ENCODE data around the gene GUCA1A. TPM values are rescaled to one million over a fixed set of nuclear protein-coding genes. Genes with fewer than 3 reads are reported as not detected.
A peak's percentile ranks its signal among the peaks of the same experiment; 100 is the strongest.
"Not testable (repeated sequence)": the region's sequence is repeated elsewhere in the genome, so short reads cannot be mapped to it uniquely, and the experiment has no call there.

GUCA1A gene
- total RNA-seq, 1 donor from 2014 or later = 2.2 TPM

DNA sequence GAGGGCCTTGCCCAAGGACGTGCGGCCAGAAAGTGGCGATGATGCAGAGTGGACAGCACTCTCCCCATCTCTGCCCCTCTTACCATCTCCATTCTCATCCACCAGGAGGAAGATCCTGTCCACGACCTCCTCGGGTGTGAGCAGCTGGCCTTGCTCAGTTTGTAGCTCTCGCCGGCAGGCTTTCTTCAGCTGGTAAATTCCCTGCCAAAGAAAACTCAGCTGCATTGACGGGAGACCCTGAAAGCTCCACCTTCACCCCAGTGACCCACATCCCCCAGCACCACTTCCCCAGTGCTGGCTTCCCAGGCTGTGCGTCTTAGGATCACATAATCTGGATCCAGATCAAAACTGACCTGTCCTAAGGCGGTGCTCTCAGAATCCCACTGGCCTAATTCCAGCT lies 12.4 kb downstream of the GUCA1A start:
- H3K4me3 ChIP-seq (ENCODE audit: low read depth, low read length) = no peak overlapping the region
- no peak for DNase-seq (ENCODE audit: low read depth)
- TF ChIP-seq, protein P1, sequence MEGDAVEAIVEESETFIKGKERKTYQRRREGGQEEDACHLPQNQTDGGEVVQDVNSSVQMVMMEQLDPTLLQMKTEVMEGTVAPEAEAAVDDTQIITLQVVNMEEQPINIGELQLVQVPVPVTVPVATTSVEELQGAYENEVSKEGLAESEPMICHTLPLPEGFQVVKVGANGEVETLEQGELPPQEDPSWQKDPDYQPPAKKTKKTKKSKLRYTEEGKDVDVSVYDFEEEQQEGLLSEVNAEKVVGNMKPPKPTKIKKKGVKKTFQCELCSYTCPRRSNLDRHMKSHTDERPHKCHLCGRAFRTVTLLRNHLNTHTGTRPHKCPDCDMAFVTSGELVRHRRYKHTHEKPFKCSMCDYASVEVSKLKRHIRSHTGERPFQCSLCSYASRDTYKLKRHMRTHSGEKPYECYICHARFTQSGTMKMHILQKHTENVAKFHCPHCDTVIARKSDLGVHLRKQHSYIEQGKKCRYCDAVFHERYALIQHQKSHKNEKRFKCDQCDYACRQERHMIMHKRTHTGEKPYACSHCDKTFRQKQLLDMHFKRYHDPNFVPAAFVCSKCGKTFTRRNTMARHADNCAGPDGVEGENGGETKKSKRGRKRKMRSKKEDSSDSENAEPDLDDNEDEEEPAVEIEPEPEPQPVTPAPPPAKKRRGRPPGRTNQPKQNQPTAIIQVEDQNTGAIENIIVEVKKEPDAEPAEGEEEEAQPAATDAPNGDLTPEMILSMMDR (conservative IDR thresholded peaks at IDR 0.05; ENCODE audit: low read depth, low read length) = no peak

DNA sequence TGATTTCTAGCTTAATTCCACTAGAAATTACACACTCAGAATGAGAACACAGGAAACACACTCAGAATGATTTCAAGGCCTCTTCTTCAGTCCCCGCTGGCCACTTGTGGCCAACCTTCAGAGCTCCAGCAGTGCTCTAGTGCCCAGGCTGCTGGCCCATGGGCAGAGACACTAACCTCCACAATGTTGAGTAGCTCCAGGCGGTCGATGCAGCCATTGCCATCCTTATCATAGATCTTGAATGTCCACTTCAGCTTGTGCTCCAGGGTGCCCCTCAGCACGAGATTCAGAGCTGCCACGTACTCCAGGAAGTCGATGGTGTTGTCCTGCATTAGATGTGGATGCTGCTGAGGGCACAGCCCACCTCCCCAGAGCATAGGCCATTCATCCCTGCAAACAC lies 15.2 kb downstream of the GUCA1A start:
- DNase-seq (ENCODE audit: low read depth) = no peak
- TF ChIP-seq, protein P1 (conservative IDR thresholded peaks at IDR 0.05; ENCODE audit: low read depth, low read length) = no peak

DNA sequence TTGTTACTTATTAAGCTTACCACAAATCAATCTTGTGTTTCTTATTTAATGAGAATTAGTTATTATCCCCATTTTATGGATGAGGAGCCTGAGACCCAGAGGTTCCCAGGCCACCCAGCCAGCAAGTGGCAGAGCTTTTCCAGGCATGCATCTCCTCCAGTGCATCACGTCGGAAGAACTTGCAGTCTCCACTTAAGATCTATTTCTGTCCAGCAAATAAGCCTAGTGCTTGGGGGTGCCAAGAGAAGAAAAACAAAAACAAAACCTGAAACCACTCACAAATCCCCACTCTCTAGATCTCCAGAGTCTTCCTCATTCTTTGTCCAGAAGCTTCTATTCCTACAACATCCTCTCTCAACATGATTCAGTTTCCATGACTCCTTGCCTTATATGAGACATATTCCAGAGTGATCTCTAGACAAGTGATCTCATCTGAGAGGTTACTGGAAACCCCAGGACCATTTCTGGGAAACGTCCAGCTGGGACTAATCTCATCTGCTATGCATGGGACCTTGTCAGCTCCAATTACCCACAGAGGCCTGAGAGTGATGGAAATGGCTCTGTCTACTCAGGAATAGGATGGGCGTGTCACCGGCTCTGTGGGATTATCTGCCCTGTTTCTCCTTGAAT lies 17.5 kb downstream of the GUCA1A start:
- TF ChIP-seq, protein P1 (conservative IDR thresholded peaks at IDR 0.05; ENCODE audit: low read depth, low read length) = no peak
- no peak for DNase-seq (ENCODE audit: low read depth)
- H3K4me3 ChIP-seq (ENCODE audit: low read depth, low read length) = no peak overlapping the region

More for the DNA sequence above, 15.2 kb downstream of the GUCA1A start:
- no peak overlapping the region for H3K4me3 ChIP-seq (ENCODE audit: low read depth, low read length)

DNA sequence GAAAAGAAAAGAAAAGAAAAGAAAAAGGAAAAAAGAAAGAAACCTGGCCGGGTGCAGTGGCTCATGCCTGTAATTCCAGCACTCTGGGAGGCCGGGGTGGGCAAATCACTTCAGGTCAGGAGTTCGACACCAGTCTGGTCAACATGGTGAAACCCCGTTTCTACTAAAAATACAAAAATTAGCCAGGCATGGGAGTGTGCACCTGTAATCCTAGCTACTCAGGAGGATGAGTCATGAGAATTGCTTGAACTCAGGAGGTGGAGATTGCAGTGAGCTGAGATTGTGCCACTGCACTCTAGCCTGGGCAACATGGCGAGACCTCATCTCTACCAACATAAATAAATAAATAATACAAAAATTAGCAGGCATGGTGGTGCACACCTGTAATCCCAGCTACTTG lies 19.2 kb downstream of the GUCA1A start:
- H3K4me3 ChIP-seq (ENCODE audit: low read depth, low read length) = not testable (repeated sequence)
- peak; percentile 57 for DNase-seq (ENCODE audit: low read depth)

DNA sequence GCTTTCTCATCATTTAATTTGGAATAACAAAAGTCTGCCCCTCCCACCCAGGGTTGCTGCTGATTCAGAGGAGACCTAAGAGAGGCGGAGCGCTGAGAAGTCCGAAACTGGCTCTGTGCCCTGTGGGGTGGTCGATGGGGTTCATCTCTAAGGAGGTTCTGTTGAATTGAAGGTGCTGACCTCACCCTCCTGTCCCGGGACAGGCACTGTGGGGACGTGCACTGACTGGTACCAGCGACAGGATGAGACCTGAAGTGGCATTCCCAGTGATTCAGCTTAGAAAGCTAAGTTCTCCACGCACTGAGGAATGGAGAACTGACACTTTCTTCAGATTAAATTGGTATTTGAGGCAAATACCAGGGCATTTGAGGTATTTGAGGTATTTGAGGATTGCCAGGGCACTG lies 20.3 kb downstream of the GUCA1A start:
- TF ChIP-seq, protein P1 (conservative IDR thresholded peaks at IDR 0.05; ENCODE audit: low read depth, low read length) = no peak
- no peak overlapping the region for H3K4me3 ChIP-seq (ENCODE audit: low read depth, low read length)
- no peak for DNase-seq (ENCODE audit: low read depth)

DNA sequence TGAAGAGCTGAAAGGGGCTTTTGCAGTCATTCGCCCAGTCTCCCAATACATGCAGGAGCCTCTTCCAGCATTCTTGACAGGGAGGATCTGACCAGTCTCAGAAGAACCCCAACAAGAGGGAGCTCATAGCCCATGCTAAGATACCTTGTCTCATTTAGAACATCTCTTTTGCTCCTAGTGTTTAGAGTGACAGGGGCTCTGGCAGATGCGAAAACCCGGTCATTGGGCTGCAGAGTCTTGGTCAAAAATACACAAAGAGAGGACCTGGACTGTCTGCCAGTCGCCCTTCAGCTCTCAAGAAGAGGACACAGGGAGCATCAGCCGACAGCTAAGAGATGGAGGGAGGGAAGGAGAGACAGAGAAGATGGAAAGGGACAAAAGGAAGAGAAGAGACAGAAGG lies 20.9 kb downstream of the GUCA1A start:
- DNase-seq (ENCODE audit: low read depth) = no peak
- TF ChIP-seq, protein P1 (conservative IDR thresholded peaks at IDR 0.05; ENCODE audit: low read depth, low read length) = no peak
- no peak overlapping the region for H3K4me3 ChIP-seq (ENCODE audit: low read depth, low read length)

DNA sequence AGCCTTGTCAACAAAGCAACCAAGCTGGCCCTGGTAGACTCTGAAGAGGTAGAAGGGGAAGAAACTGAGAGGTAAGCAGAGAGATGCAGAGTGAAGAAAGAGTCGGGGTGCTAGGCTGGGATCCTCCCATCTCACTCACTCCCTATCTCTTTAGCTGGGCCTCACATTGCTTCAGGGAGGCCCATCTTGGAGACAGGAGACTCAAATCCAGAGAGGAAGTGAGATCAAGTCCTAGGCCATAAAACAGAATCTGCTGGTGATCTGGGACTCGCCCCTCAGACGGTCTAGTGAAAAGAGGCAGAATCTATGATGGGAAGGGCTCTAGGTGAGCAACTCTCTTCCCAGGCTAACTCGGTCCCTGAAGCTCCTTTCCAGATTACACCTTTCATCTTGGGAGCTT lies 22.3 kb downstream of the GUCA1A start:
- TF ChIP-seq, protein P1 (conservative IDR thresholded peaks at IDR 0.05; ENCODE audit: low read depth, low read length) = no peak
- DNase-seq (ENCODE audit: low read depth) = no peak
- no peak overlapping the region for H3K4me3 ChIP-seq (ENCODE audit: low read depth, low read length)
